GM12878 (cell line): ENCODE measurements around the gene VWA3A. TPM values are rescaled to one million over a fixed set of nuclear protein-coding genes. Genes with fewer than 3 reads are reported as not detected.

ENCODE experiments used
- ATAC-seq: fragments of 200-7000 bp; cut with Tn5 transposase; 3 replicates; pipeline ENCODE4 v1.9.1; 2020; ENCODE audit warnings: mild to moderate bottlenecking, moderate library complexity
- BruUV-seq: library from RNA; stranded (reverse); fragments of 400-500 nt; replicated peaks from 2 replicates; lab custom pipeline; 2021; lab: Mats Ljungman, UMichigan
- CTCF ChIA-PET: fragments of 300-600 bp; sonication (Branson Sonifier 250); formaldehyde crosslinking; extraction: SDS; loops from one replicate; lab custom pipeline; 2021; ENCODE audit warnings: inconsistent platforms; lab: Yijun Ruan, JAX
- POLR2A ChIA-PET: fragments of 350-600 bp; formaldehyde crosslinking; extraction: SDS; loops from one replicate; lab custom pipeline; 2021; ENCODE audit warnings: inconsistent platforms; lab: Charles Lee
- RAD21 ChIA-PET: fragments of 300-600 bp; sonication (Branson Sonifier 250); formaldehyde crosslinking; loops from one replicate; lab custom pipeline; 2023; ENCODE audit warnings: antibody characterized with exemption; ENCODE audit not compliant: unreplicated experiment; lab: Charles Lee
- SMC1A ChIA-PET: fragments of 300-600 bp; sonication (Branson Sonifier 250); formaldehyde crosslinking; loops from one replicate; lab custom pipeline; 2023; ENCODE audit not compliant: unreplicated experiment, uncharacterized antibody; lab: Charles Lee
- DNase-seq: peaks from one replicate; pipeline ENCODE4 v3.0.0-alpha.2; 2011; ENCODE audit warnings: low read depth, low spot score
- FAIRE-seq: peaks from 3 replicates; lab custom pipeline; 2011; peaks lifted over from hg19 to GRCh38; lab: Jason Lieb, UNC
- H2AFZ ChIP-seq: 2 replicates; pipeline ENCODE4 v1.6.0; 2011; ENCODE audit warnings: low read depth, low read length, control low read depth; ENCODE audit not compliant: control insufficient read depth
- H3K27ac ChIP-seq: 2 replicates; pipeline ENCODE4 v1.5.1; 2011; ENCODE audit warnings: control low read depth; ENCODE audit not compliant: control insufficient read depth, insufficient read depth
- H3K27me3 ChIP-seq, 2 experiments: replicated peaks in 1 of 2; 2 replicates each; pipeline versions ENCODE4 v1.6.0 to v1.6.1; 2011; ENCODE audit warnings: low read length in 1 of 2; ENCODE audit not compliant: control insufficient read depth in 2 of 2, insufficient read depth in 2 of 2
- H3K36me3 ChIP-seq, 2 experiments: 2 replicates each; pipeline ENCODE4 v1.5.1; 2011; ENCODE audit warnings: low read length in 1 of 2; ENCODE audit not compliant: control insufficient read depth in 2 of 2, insufficient read depth in 2 of 2
- H3K4me1 ChIP-seq: 2 replicates; pipeline ENCODE4 v1.6.1; 2011; ENCODE audit warnings: mild to moderate bottlenecking, low read length, moderate library complexity, mixed read lengths; ENCODE audit not compliant: control insufficient read depth, insufficient read depth
- H3K4me2 ChIP-seq: 2 replicates; pipeline ENCODE4 v1.6.0; 2011; ENCODE audit warnings: control low read depth; ENCODE audit not compliant: control insufficient read depth, insufficient read depth
- H3K4me3 ChIP-seq: fragments of 200-600 bp; sonication (generic); 2 replicates; pipeline ENCODE4 v1.5.1; 2016
- H3K79me2 ChIP-seq: 2 replicates; pipeline ENCODE4 v1.6.0; 2011; ENCODE audit warnings: low read length; ENCODE audit not compliant: control insufficient read depth, insufficient read depth
- H3K9ac ChIP-seq: 2 replicates; pipeline ENCODE4 v1.8.0; 2011; ENCODE audit warnings: low read length, control low read depth, mixed read lengths; ENCODE audit not compliant: control insufficient read depth, insufficient read depth
- H3K9me3 ChIP-seq: replicated peaks from 3 replicates; pipeline ENCODE4 v1.5.1; 2011; ENCODE audit warnings: mild to moderate bottlenecking, low read length; ENCODE audit not compliant: control insufficient read depth, insufficient read depth
- H4K20me1 ChIP-seq: 2 replicates; pipeline ENCODE4 v1.6.0; 2011; ENCODE audit not compliant: control insufficient read depth, insufficient read depth
- DPF2 ChIP-seq: fragments of 450-650 bp; IDR thresholded peaks from 2 replicates; pipeline ENCODE4 v1.6.1; 2017; ENCODE audit warnings: mild to moderate bottlenecking
- IKZF2 ChIP-seq, 2 experiments: fragments of 450-650 bp; IDR thresholded peaks; 2 replicates each; pipeline ENCODE4 v1.6.1; 2017; ENCODE audit warnings: mild to moderate bottlenecking in 2 of 2, moderate library complexity in 2 of 2
- JUNB ChIP-seq: IDR thresholded peaks from 2 replicates; pipeline ENCODE4 v1.6.1; 2016; ENCODE audit warnings: antibody characterized with exemption, mild to moderate bottlenecking
- MEF2B ChIP-seq: fragments of 450-650 bp; IDR thresholded peaks from 2 replicates; pipeline ENCODE4 v1.6.1; 2018; ENCODE audit warnings: mild to moderate bottlenecking, moderate library complexity; ENCODE audit not compliant: partially characterized antibody, poor library complexity, severe bottlenecking
- RCOR1 ChIP-seq: conservative IDR thresholded peaks from 2 replicates; pipeline ENCODE4 v1.6.1; 2012; ENCODE audit warnings: low read depth, low read length, improper control_type of control experiment
- SIN3A ChIP-seq: IDR thresholded peaks from 2 replicates; pipeline ENCODE4 v1.6.1; 2012; ENCODE audit warnings: low read depth, low read length, improper control_type of control experiment
- SPI1 ChIP-seq: IDR thresholded peaks from 2 replicates; pipeline ENCODE4 v1.6.1; 2011; ENCODE audit warnings: low read depth, mild to moderate bottlenecking, low read length, moderate library complexity, borderline replicate concordance; ENCODE audit not compliant: insufficient read depth
- YBX1 ChIP-seq: fragments of 450-650 bp; IDR thresholded peaks from 2 replicates; pipeline ENCODE4 v1.6.1; 2016; ENCODE audit warnings: antibody characterized with exemption
- ZBED1 ChIP-seq: IDR thresholded peaks from 2 replicates; pipeline ENCODE4 v1.6.1; 2016; ENCODE audit warnings: borderline replicate concordance
- ZNF24 ChIP-seq: fragments of 450-650 bp; IDR thresholded peaks from 2 replicates; pipeline ENCODE4 v1.6.1; 2017; ENCODE audit warnings: antibody characterized with exemption, mild to moderate bottlenecking
- WGBS: methylation state at CpG from one replicate; pipeline ENCODE4 v1.1.6; 2016; ENCODE audit warnings: low lambda C conversion rate; ENCODE audit not compliant: insufficient replicate concordance, insufficient coverage; ENCODE audit errors: missing lambda C conversion rate; 5-methylcytosine and 5-hydroxymethylcytosine counted together
- in situ Hi-C: fragments of 300-500 bp; cut with MboI; formaldehyde crosslinking; loops from 9 replicates; pipeline ENCODE4 v1.14.3; 2018; ENCODE audit warnings: mixed read lengths
- intact Hi-C: fragments of 100-400 bp; cut with micrococcal nuclease; formaldehyde crosslinking; loops from one replicate; pipeline ENCODE4 v1.14.2; 2022; ENCODE audit not compliant: unreplicated experiment
- polyA plus RNA-seq, 11 experiments: library from polyadenylated mRNA; depleted of rRNA in 4 of 11; unstranded in 6 of 11; stranded (reverse) in 5 of 11; fragments of >200 nt; fragmentation: Nextera tagmentation in 4 of 11; fragmentation: Illumina TruSeq in 1 of 11; extraction: Ambion mirVana in 4 of 11; extraction: Trizol in 1 of 11; gene quantifications; 1 replicate in 1 of 11; 2 replicates in 10 of 11; pipeline versions ENCODE4 v1.2.1 to v1.2.3, GENCODE V29; 2011 to 2016; ENCODE audit warnings: inconsistent platforms in 2 of 11, missing spikeins in 2 of 11, low read depth in 1 of 11
- total RNA-seq, 4 experiments: library from RNA; depleted of rRNA in 3 of 4; stranded (reverse); fragments of >200 nt in 3 of 4; fragmentation: Illumina TruSeq in 1 of 4; extraction: Trizol in 1 of 4; gene quantifications; 2 replicates each; pipeline versions ENCODE4 v1.2.1 to v1.2.3, GENCODE V29; 2013 to 2021
- TF ChIP-seq, protein P1 (sequence below): fragments of 450-650 bp; IDR thresholded peaks from 2 replicates; pipeline ENCODE4 v1.6.1; 2018; ENCODE audit warnings: mild to moderate bottlenecking, low read depth, moderate library complexity; ENCODE audit not compliant: partially characterized antibody
- TF ChIP-seq, protein P2 (sequence below): IDR thresholded peaks from 2 replicates; pipeline ENCODE4 v1.6.1; 2012; ENCODE audit warnings: low read depth, low read length, improper control_type of control experiment
- TF ChIP-seq, protein P3 (sequence below): IDR thresholded peaks from 2 replicates; pipeline ENCODE4 v1.6.1; 2012; ENCODE audit warnings: improper control_type of control experiment, low read depth, low read length; ENCODE audit not compliant: insufficient replicate concordance

Gene VWA3A
- total and polyA plus RNA-seq, 10 of the 15 experiments (the other 5 are each of a cell fraction or from before 2014, with no cell fraction given) = 0.01 TPM; not detected in 9

DNA sequence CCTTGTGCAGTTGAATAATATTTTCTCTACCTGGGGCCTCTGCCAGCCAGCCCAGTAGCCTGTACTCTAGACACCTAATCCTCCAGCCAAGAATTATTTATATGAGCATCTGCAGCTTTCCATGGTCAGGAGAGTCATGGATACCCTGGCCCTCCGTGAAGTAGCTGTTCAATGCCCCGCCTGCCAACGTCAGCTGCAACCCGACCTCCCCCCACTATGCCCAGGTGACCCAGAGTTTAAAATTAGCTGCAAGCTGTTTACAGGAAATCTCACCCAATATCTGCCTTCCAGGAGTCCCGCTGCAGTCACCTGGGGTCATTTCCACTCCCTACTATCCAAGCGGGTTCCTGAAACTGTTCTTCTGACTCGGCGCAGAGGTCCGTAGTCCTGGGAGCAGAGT lies 82.3 kb downstream of the VWA3A start:
- Histone ChIP-seq H3K9ac (no peak overlapping the region), H3K9me3 (no peaks in the 10 kb centered on the region), H4K20me1 (no peaks in the 10 kb centered on the region), H3K4me2 (no peak overlapping the region), H3K4me1 (no peaks in the 10 kb centered on the region), H3K27ac (no peak overlapping the region), H2AFZ (no peak overlapping the region), H3K79me2 (no peaks in the 10 kb centered on the region), H3K27me3 (no peaks in the 10 kb centered on the region; a peak in 1 of 4 replicates), H3K36me3 (no peaks in the 10 kb centered on the region), H3K4me3 (no peak overlapping the region)
- TF ChIP-seq YBX1 (no peak), ZBED1 (no peak), RCOR1 (no peak), MEF2B (no peak), IKZF2 (IDR thresholded peaks at IDR 0.05) (no peak), JUNB (no peak), SPI1 (no peak), SIN3A (no peak), ZNF24 (no peak), DPF2 (no peak)
- TF ChIP-seq, protein P1, sequence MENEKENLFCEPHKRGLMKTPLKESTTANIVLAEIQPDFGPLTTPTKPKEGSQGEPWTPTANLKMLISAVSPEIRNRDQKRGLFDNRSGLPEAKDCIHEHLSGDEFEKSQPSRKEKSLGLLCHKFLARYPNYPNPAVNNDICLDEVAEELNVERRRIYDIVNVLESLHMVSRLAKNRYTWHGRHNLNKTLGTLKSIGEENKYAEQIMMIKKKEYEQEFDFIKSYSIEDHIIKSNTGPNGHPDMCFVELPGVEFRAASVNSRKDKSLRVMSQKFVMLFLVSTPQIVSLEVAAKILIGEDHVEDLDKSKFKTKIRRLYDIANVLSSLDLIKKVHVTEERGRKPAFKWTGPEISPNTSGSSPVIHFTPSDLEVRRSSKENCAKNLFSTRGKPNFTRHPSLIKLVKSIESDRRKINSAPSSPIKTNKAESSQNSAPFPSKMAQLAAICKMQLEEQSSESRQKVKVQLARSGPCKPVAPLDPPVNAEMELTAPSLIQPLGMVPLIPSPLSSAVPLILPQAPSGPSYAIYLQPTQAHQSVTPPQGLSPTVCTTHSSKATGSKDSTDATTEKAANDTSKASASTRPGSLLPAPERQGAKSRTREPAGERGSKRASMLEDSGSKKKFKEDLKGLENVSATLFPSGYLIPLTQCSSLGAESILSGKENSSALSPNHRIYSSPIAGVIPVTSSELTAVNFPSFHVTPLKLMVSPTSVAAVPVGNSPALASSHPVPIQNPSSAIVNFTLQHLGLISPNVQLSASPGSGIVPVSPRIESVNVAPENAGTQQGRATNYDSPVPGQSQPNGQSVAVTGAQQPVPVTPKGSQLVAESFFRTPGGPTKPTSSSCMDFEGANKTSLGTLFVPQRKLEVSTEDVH = no peak
- TF ChIP-seq, protein P2, sequence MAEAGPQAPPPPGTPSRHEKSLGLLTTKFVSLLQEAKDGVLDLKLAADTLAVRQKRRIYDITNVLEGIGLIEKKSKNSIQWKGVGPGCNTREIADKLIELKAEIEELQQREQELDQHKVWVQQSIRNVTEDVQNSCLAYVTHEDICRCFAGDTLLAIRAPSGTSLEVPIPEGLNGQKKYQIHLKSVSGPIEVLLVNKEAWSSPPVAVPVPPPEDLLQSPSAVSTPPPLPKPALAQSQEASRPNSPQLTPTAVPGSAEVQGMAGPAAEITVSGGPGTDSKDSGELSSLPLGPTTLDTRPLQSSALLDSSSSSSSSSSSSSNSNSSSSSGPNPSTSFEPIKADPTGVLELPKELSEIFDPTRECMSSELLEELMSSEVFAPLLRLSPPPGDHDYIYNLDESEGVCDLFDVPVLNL = no peak
- TF ChIP-seq, protein P3, sequence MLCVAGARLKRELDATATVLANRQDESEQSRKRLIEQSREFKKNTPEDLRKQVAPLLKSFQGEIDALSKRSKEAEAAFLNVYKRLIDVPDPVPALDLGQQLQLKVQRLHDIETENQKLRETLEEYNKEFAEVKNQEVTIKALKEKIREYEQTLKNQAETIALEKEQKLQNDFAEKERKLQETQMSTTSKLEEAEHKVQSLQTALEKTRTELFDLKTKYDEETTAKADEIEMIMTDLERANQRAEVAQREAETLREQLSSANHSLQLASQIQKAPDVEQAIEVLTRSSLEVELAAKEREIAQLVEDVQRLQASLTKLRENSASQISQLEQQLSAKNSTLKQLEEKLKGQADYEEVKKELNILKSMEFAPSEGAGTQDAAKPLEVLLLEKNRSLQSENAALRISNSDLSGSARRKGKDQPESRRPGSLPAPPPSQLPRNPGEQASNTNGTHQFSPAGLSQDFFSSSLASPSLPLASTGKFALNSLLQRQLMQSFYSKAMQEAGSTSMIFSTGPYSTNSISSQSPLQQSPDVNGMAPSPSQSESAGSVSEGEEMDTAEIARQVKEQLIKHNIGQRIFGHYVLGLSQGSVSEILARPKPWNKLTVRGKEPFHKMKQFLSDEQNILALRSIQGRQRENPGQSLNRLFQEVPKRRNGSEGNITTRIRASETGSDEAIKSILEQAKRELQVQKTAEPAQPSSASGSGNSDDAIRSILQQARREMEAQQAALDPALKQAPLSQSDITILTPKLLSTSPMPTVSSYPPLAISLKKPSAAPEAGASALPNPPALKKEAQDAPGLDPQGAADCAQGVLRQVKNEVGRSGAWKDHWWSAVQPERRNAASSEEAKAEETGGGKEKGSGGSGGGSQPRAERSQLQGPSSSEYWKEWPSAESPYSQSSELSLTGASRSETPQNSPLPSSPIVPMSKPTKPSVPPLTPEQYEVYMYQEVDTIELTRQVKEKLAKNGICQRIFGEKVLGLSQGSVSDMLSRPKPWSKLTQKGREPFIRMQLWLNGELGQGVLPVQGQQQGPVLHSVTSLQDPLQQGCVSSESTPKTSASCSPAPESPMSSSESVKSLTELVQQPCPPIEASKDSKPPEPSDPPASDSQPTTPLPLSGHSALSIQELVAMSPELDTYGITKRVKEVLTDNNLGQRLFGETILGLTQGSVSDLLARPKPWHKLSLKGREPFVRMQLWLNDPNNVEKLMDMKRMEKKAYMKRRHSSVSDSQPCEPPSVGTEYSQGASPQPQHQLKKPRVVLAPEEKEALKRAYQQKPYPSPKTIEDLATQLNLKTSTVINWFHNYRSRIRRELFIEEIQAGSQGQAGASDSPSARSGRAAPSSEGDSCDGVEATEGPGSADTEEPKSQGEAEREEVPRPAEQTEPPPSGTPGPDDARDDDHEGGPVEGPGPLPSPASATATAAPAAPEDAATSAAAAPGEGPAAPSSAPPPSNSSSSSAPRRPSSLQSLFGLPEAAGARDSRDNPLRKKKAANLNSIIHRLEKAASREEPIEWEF = no peak
- no peak for ATAC-seq
- intact Hi-C loops (no loop called here), in situ Hi-C loops (no loop called here)
- no peak for FAIRE-seq
- no peak for DNase-seq
- ChIA-PET CTCF (interaction anchor here (0.6 to 2.5 kb wide), 5 partner anchors 10 to 481 kb away, joined by 3 to 12 read pairs (median 4); no protein-coding TSS in a partner anchor), RAD21 (interaction anchor here (0.8 to 1.0 kb wide), 2 partner anchors 14 to 151 kb away, joined by 3 to 4 read pairs; no protein-coding TSS in a partner anchor), SMC1A (interaction anchor here (1.2 kb wide), 1 partner anchor 14 kb away, joined by 3 read pairs; no protein-coding TSS in a partner anchor), POLR2A (interaction anchor here (0.6 kb wide), 1 partner anchor 162 kb away, joined by 6 read pairs; no protein-coding TSS in a partner anchor)
- WGBS = 35% methylated on average over 9 of the region's 9 CpGs
- BruUV-seq = no TSS peak
